ENCODE results near the gene ATG10. TPM values are rescaled to one million over a fixed set of nuclear protein-coding genes. Genes with fewer than 3 reads are reported as not detected.

ATG10 gene
- polyA plus RNA-seq, 4 donors = 3.5 to 7.8 (median 5.5) TPM

DNA sequence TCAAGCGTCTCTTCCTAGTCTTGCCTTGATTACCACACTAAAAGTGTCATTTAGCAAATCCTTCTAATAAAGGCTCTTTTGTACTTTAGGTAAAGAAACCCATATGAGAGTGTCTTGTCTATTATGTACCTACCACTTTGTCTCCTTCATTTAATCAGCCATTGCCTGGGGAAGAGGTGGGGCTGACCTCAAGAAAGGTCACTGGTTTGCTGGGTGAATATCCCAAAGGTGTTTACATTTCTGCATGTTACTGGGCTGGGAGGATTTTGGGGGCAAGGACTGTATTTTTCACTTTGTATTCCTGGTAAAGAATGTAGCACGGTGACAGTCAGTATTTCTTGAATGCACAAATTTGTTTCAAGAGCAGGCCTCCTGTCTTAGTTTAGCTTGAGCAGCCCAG, 318.2 kb downstream of the ATG10 start:
- DNase-seq (no peak), FAIRE-seq (no peak)
- Histone ChIP-seq H3K4me1 (ENCODE audit: control insufficient read depth in 3 of 3, insufficient read depth in 2 of 3, low read depth in 1 of 3, low read length in 2 of 3) (no peaks in the 10 kb centered on the region), H3K4me3 (ENCODE audit: low read depth in 1 of 3, low read length in 3 of 3) (no peak overlapping the region), H3K27me3 (ENCODE audit: control insufficient read depth in 3 of 3, insufficient read depth in 3 of 3, low read length in 3 of 3) (no peaks in the 10 kb centered on the region), H3K27ac (ENCODE audit: low read depth in 1 of 3, low read length in 2 of 3) (no peak overlapping the region), H3K9me3 (ENCODE audit: control insufficient read depth in 2 of 2, insufficient read depth in 1 of 2, low read depth in 1 of 2, low read length in 1 of 2) (no peaks in the 10 kb centered on the region), H3K36me3 (ENCODE audit: control insufficient read depth in 3 of 3, insufficient read depth in 2 of 3, low read depth in 1 of 3, low read length in 3 of 3) (no peaks in the 10 kb centered on the region)
- 87 to 96% (median 89%) methylated on average over 2 of the region's 2 CpGs for WGBS, 3 donors

DNA sequence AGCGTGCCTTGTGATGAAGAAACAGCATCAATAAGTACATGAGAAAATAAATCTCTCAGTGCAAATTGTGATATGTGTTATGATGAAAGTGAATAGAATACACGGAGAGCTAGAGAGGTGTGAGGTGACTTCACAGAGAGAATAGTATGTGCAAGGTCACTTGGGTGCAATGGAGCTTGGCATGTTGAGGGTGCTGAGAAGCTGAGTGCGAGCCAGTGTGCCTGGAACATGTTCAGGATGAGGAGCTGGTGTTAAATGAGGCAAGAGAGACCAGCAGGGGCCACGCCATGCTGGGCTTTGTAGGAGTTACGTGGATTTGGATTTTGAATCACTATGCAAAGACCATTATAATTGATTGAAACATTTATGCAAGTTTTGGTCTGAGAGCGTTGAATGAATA, 319.1 kb downstream of the ATG10 start:
- 86 to 96% (median 92%) methylated on average over 6 of the region's 6 CpGs for WGBS, 3 donors
- no peak for FAIRE-seq

DNA sequence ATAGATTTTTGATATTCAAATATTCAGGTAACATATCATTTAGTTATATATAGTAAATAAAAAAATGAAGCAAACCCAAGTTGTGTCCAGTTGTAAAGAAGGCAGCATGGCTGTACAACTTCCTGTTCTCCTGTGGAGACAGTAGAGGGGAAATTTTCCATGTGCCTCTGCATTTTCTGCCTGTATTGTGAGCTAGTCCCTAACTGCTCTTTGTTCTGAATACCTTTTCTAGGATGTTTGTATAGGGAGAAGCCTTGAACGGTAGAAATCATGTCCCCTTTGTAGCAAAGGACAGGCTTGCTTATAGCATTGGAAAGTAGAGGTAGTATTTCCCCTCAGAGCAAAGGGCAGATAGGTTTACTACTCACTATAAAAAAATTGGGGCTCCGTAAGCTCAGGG, 319.6 kb downstream of the ATG10 start:
- no peak overlapping the region for H3K27ac ChIP-seq (ENCODE audit: low read depth in 1 of 3, low read length in 2 of 3)
- no peak overlapping the region for H3K4me3 ChIP-seq (ENCODE audit: low read depth in 1 of 3, low read length in 3 of 3)
- no peaks in the 10 kb centered on the region for H3K4me1 ChIP-seq (ENCODE audit: control insufficient read depth in 3 of 3, insufficient read depth in 2 of 3, low read depth in 1 of 3, low read length in 2 of 3)
- DNase-seq (no peak), FAIRE-seq (no peak)
- no peaks in the 10 kb centered on the region for H3K36me3 ChIP-seq (ENCODE audit: control insufficient read depth in 3 of 3, insufficient read depth in 2 of 3, low read depth in 1 of 3, low read length in 3 of 3)
- no peaks in the 10 kb centered on the region for H3K9me3 ChIP-seq (ENCODE audit: control insufficient read depth in 2 of 2, insufficient read depth in 1 of 2, low read depth in 1 of 2, low read length in 1 of 2)
- H3K27me3 ChIP-seq (ENCODE audit: control insufficient read depth in 3 of 3, insufficient read depth in 3 of 3, low read length in 3 of 3) = no peaks in the 10 kb centered on the region
- 77 to 88% (median 85%) methylated on average over 2 of the region's 2 CpGs for WGBS, 3 donors

More for the DNA sequence above, 319.1 kb downstream of the ATG10 start:
- no peak overlapping the region for H3K4me3 ChIP-seq (ENCODE audit: low read depth in 1 of 3, low read length in 3 of 3)
- DNase-seq = no peak
- no peaks in the 10 kb centered on the region for H3K4me1 ChIP-seq (ENCODE audit: control insufficient read depth in 3 of 3, insufficient read depth in 2 of 3, low read depth in 1 of 3, low read length in 2 of 3)
- no peak overlapping the region for H3K27ac ChIP-seq (ENCODE audit: low read depth in 1 of 3, low read length in 2 of 3)
- H3K27me3 ChIP-seq (ENCODE audit: control insufficient read depth in 3 of 3, insufficient read depth in 3 of 3, low read length in 3 of 3) = no peaks in the 10 kb centered on the region
- H3K9me3 ChIP-seq (ENCODE audit: control insufficient read depth in 2 of 2, insufficient read depth in 1 of 2, low read depth in 1 of 2, low read length in 1 of 2) = no peaks in the 10 kb centered on the region
- H3K36me3 ChIP-seq (ENCODE audit: control insufficient read depth in 3 of 3, insufficient read depth in 2 of 3, low read depth in 1 of 3, low read length in 3 of 3) = no peaks in the 10 kb centered on the region

DNA sequence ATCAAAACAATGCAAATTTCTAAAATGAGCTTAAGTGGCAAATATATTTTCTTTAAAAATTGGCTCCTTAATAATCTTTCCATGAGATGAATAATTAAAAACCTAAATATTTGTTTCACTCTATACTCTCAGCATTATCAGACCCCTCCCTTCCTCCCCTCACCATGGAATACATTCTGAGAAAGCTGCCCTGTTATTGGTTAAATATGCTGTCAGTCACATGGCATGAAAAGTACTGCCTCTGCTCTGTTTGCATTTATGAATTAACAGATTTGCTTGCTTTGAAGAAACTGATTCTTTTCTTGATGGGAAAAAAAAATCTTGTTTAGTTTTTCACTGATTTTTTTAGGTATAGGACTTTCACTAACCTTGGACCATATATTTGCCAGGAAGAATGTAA, 323.3 kb downstream of the ATG10 start:
- Histone ChIP-seq H3K4me3 (ENCODE audit: low read depth in 1 of 3, low read length in 3 of 3) (no peak overlapping the region), H3K9me3 (ENCODE audit: control insufficient read depth in 2 of 2, insufficient read depth in 1 of 2, low read depth in 1 of 2, low read length in 1 of 2) (no peaks in the 10 kb centered on the region), H3K36me3 (ENCODE audit: control insufficient read depth in 3 of 3, insufficient read depth in 2 of 3, low read depth in 1 of 3, low read length in 3 of 3) (no peaks in the 10 kb centered on the region), H3K27ac (ENCODE audit: low read depth in 1 of 3, low read length in 2 of 3) (no peak overlapping the region), H3K4me1 (ENCODE audit: control insufficient read depth in 3 of 3, insufficient read depth in 2 of 3, low read depth in 1 of 3, low read length in 2 of 3) (no peaks in the 10 kb centered on the region), H3K27me3 (ENCODE audit: control insufficient read depth in 3 of 3, insufficient read depth in 3 of 3, low read length in 3 of 3) (no peaks in the 10 kb centered on the region)
- FAIRE-seq = no peak
- no peak for DNase-seq

DNA sequence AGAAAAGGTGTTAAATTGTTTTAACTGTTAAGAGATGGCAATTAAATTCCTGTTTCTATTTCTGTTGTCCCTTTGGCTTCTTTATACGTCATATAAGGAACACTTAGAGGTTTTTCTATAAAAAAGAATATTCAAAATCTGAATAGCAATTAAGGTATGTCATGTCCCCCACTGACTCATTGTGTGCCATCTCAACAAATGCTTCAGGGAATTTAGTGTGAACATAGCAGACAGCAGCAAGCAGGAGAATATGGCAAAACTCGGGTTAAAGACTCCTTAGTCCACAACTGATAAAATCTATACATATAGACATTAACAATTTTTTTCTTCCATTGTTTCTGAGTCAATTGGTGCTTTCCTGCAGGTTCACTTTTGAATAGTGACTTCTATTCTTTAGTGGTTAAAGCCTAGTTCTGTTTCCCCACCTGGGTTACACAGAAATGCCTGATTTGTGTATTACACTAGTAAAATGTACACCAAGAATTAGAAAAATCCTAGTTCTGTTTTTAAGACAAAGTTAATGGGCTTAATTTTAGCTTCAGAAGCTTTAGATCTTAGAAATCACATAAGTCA, 324.2 kb downstream of the ATG10 start:
- no peaks in the 10 kb centered on the region for H3K4me1 ChIP-seq (ENCODE audit: control insufficient read depth in 3 of 3, insufficient read depth in 2 of 3, low read depth in 1 of 3, low read length in 2 of 3)
- FAIRE-seq (no peak), DNase-seq (no peak)
- H3K36me3 ChIP-seq (ENCODE audit: control insufficient read depth in 3 of 3, insufficient read depth in 2 of 3, low read depth in 1 of 3, low read length in 3 of 3) = no peaks in the 10 kb centered on the region
- 69 to 84% (median 75%) methylated on average over 2 of the region's 2 CpGs for WGBS, 3 donors
- no peak overlapping the region for H3K4me3 ChIP-seq (ENCODE audit: low read depth in 1 of 3, low read length in 3 of 3)
- no peaks in the 10 kb centered on the region for H3K9me3 ChIP-seq (ENCODE audit: control insufficient read depth in 2 of 2, insufficient read depth in 1 of 2, low read depth in 1 of 2, low read length in 1 of 2)
- no peak overlapping the region for H3K27ac ChIP-seq (ENCODE audit: low read depth in 1 of 3, low read length in 2 of 3)
- no peaks in the 10 kb centered on the region for H3K27me3 ChIP-seq (ENCODE audit: control insufficient read depth in 3 of 3, insufficient read depth in 3 of 3, low read length in 3 of 3)

DNA sequence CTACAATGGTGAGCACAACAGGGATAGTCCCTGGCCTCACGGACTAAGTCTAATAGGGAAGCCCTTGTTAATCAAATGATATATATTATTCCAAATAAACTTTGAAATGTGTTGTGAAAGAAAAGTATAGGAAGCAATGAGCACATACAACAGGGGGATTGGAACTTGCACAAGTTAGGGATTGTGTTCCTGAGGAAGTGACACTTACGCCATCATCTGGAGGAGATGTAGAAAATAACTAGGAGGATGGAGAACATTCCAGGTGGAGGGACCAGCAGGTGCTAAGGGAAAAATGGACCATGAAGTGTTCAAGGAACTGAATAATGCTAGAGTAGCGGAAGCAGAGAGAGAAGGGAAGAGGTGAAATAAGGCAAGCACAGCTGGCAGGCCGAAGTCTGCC, 325.1 kb downstream of the ATG10 start:
- no peaks in the 10 kb centered on the region for H3K27me3 ChIP-seq (ENCODE audit: control insufficient read depth in 3 of 3, insufficient read depth in 3 of 3, low read length in 3 of 3)
- no peak overlapping the region for H3K27ac ChIP-seq (ENCODE audit: low read depth in 1 of 3, low read length in 2 of 3)
- H3K4me1 ChIP-seq (ENCODE audit: control insufficient read depth in 3 of 3, insufficient read depth in 2 of 3, low read depth in 1 of 3, low read length in 2 of 3) = no peaks in the 10 kb centered on the region
- no peak for DNase-seq
- H3K36me3 ChIP-seq (ENCODE audit: control insufficient read depth in 3 of 3, insufficient read depth in 2 of 3, low read depth in 1 of 3, low read length in 3 of 3) = no peaks in the 10 kb centered on the region
- FAIRE-seq = no peak
- H3K4me3 ChIP-seq (ENCODE audit: low read depth in 1 of 3, low read length in 3 of 3) = no peak overlapping the region
- H3K9me3 ChIP-seq (ENCODE audit: control insufficient read depth in 2 of 2, insufficient read depth in 1 of 2, low read depth in 1 of 2, low read length in 1 of 2) = no peaks in the 10 kb centered on the region
- 87 to 97% (median 93%) methylated on average over 4 of the region's 4 CpGs for WGBS, 3 donors

DNA sequence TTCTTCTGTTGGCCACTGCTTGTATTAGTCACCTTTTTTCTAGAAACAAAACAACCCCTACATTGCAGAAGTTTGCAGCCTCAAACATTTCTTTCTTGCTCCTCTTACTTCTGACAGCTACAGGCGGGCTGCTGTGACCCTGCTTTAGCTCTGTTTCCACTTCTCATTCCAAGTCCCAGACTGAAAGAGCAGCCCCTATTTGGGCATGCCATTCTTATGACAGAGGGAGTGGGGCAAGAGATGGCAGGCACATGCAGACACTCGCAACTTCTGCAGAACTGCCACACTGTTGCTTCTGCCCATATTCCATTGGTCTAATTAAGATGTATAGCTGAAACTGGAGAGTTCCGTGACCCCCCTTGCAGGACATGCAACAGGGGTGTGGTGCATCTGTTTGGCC, 325.9 kb downstream of the ATG10 start:
- Histone ChIP-seq H3K4me3 (ENCODE audit: low read depth in 1 of 3, low read length in 3 of 3) (no peak overlapping the region), H3K27ac (ENCODE audit: low read depth in 1 of 3, low read length in 2 of 3) (no peak overlapping the region), H3K27me3 (ENCODE audit: control insufficient read depth in 3 of 3, insufficient read depth in 3 of 3, low read length in 3 of 3) (no peaks in the 10 kb centered on the region), H3K36me3 (ENCODE audit: control insufficient read depth in 3 of 3, insufficient read depth in 2 of 3, low read depth in 1 of 3, low read length in 3 of 3) (no peaks in the 10 kb centered on the region), H3K9me3 (ENCODE audit: control insufficient read depth in 2 of 2, insufficient read depth in 1 of 2, low read depth in 1 of 2, low read length in 1 of 2) (no peaks in the 10 kb centered on the region), H3K4me1 (ENCODE audit: control insufficient read depth in 3 of 3, insufficient read depth in 2 of 3, low read depth in 1 of 3, low read length in 2 of 3) (no peaks in the 10 kb centered on the region)
- 59 to 79% (median 69%) methylated on average over 3 of the region's 3 CpGs for WGBS, 3 donors
- FAIRE-seq (no peak), DNase-seq (no peak)

DNA sequence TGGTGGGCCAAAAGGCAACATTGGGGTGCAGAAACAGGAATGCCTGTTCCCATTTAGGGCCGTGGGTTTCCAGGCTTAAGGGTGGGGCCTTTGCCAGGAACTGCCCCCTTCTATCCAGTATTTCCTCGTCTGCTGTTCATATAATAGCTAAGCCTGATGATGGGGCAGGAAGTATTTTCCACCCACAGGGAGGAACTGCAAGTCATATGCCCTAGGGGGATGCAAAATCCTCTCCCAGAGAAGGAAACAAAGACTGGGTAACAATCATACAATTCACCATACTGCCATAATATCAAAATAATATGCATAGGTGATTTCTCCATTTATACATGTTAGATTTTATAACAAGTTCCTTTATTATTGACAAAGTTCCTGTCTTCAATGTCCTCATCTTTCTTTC, 326.8 kb downstream of the ATG10 start:
- H3K9me3 ChIP-seq (ENCODE audit: control insufficient read depth in 2 of 2, insufficient read depth in 1 of 2, low read depth in 1 of 2, low read length in 1 of 2) = no peaks in the 10 kb centered on the region
- no peaks in the 10 kb centered on the region for H3K27me3 ChIP-seq (ENCODE audit: control insufficient read depth in 3 of 3, insufficient read depth in 3 of 3, low read length in 3 of 3)
- H3K27ac ChIP-seq (ENCODE audit: low read depth in 1 of 3, low read length in 2 of 3) = no peak overlapping the region
- H3K4me3 ChIP-seq (ENCODE audit: low read depth in 1 of 3, low read length in 3 of 3) = no peak overlapping the region
- DNase-seq = no peak
- H3K4me1 ChIP-seq (ENCODE audit: control insufficient read depth in 3 of 3, insufficient read depth in 2 of 3, low read depth in 1 of 3, low read length in 2 of 3) = no peaks in the 10 kb centered on the region
- no peaks in the 10 kb centered on the region for H3K36me3 ChIP-seq (ENCODE audit: control insufficient read depth in 3 of 3, insufficient read depth in 2 of 3, low read depth in 1 of 3, low read length in 3 of 3)
- FAIRE-seq = no peak
- whole genome bisulfite sequencing, 3 donors = 56 to 64% (median 59%) methylated on average over 2 of the region's 2 CpGs

DNA sequence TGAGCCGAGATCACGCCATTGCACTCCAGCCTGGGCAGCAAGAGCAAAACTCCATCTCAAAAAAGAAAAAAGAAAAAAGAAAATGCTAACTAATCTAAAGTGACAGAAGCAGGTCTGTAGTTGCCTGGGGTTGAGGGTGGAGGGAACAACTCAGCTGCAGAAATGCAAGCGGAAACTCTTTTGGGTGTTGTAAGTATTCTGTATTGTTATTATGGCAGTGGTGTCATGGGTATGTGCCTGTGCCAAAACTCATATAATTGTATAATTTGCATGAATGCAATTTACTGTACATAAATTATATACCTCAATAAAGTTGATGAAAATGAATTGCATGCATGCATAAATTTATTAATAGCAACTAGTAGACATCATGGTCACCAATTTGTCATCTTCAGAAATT, 329.4 kb downstream of the ATG10 start:
- no peak overlapping the region for H3K27ac ChIP-seq (ENCODE audit: low read depth in 1 of 3, low read length in 2 of 3)
- H3K36me3 ChIP-seq (ENCODE audit: control insufficient read depth in 3 of 3, insufficient read depth in 2 of 3, low read depth in 1 of 3, low read length in 3 of 3) = no peaks in the 10 kb centered on the region
- no peak for FAIRE-seq
- 93 to 97% (median 94%) methylated on average over 3 of the region's 3 CpGs for WGBS, 3 donors
- no peaks in the 10 kb centered on the region for H3K9me3 ChIP-seq (ENCODE audit: control insufficient read depth in 2 of 2, insufficient read depth in 1 of 2, low read depth in 1 of 2, low read length in 1 of 2)
- H3K27me3 ChIP-seq (ENCODE audit: control insufficient read depth in 3 of 3, insufficient read depth in 3 of 3, low read length in 3 of 3) = no peaks in the 10 kb centered on the region
- no peak for DNase-seq
- no peak overlapping the region for H3K4me3 ChIP-seq (ENCODE audit: low read depth in 1 of 3, low read length in 3 of 3)
- H3K4me1 ChIP-seq (ENCODE audit: control insufficient read depth in 3 of 3, insufficient read depth in 2 of 3, low read depth in 1 of 3, low read length in 2 of 3) = no peaks in the 10 kb centered on the region

Data from small intestine (tissue), 7 donors.